Activated CD8-positive, alpha-beta T cell treated with anti-CD3 and anti-CD28 coated beads for 36 hours (primary cell): ENCODE results near the gene TMPRSS13. TPM values are rescaled to one million over a fixed set of nuclear protein-coding genes. Genes with fewer than 3 reads are reported as not detected.
"Not testable (repeated sequence)": the region's sequence is repeated elsewhere in the genome, so short reads cannot be mapped to it uniquely, and the experiment has no call there.

Experiments
- ATAC-seq: fragments of 200-7000 bp; cut with Tn5 transposase; one replicate; pipeline ENCODE4 v1.10.0; 2021; ENCODE audit warnings: mild to moderate bottlenecking, moderate library complexity
- CTCF ChIA-PET: fragments of 350-600 bp; sonication (Branson Sonifier 250); formaldehyde crosslinking; loops from one replicate; lab custom pipeline; 2021; ENCODE audit warnings: antibody characterized with exemption; lab: Charles Lee
- POLR2A ChIA-PET: fragments of 350-600 bp; sonication (Branson Sonifier 250); formaldehyde crosslinking; loops from one replicate; lab custom pipeline; 2021; ENCODE audit warnings: antibody characterized with exemption; lab: Charles Lee
- DNase-seq: peaks from one replicate; pipeline ENCODE4 v3.0.0-alpha.2; 2020
- H3K27ac Mint-ChIP-seq: one replicate; pipeline ENCODE4 v1.8.0; 2021; ENCODE audit warnings: mild to moderate bottlenecking, mixed read lengths
- H3K27me3 Mint-ChIP-seq: one replicate; pipeline ENCODE4 v1.8.0; 2021; ENCODE audit warnings: mixed read lengths
- H3K36me3 Mint-ChIP-seq: one replicate; pipeline ENCODE4 v1.8.0; 2021; ENCODE audit warnings: low read depth, mixed read lengths
- H3K4me1 Mint-ChIP-seq: one replicate; pipeline ENCODE4 v1.8.0; 2021; ENCODE audit warnings: low read depth, mixed read lengths
- H3K4me3 Mint-ChIP-seq: one replicate; pipeline ENCODE4 v1.8.0; 2021; ENCODE audit warnings: mild to moderate bottlenecking, moderate library complexity, mixed read lengths
- H3K9me3 Mint-ChIP-seq: one replicate; pipeline ENCODE4 v1.8.0; 2021; ENCODE audit warnings: mixed read lengths
- intact Hi-C: fragments of 100-400 bp; cut with micrococcal nuclease; formaldehyde crosslinking; loops from one replicate; pipeline ENCODE4 v1.10.0; 2022
- total RNA-seq, 2 experiments: library from RNA; stranded (reverse); gene quantifications; one replicate each; pipeline ENCODE4 v1.2.3, GENCODE V29; 2021
- TF ChIP-seq, protein P1 (sequence below): fragments of 200-600 bp; IDR thresholded peaks from one replicate; pipeline ENCODE4 v1.8.0; 2022; ENCODE audit warnings: antibody characterized with exemption, mild to moderate bottlenecking

The TMPRSS13 gene
- total RNA-seq, result 1 to 10 TPM; 3.5 to 4.7 TPM

DNA sequence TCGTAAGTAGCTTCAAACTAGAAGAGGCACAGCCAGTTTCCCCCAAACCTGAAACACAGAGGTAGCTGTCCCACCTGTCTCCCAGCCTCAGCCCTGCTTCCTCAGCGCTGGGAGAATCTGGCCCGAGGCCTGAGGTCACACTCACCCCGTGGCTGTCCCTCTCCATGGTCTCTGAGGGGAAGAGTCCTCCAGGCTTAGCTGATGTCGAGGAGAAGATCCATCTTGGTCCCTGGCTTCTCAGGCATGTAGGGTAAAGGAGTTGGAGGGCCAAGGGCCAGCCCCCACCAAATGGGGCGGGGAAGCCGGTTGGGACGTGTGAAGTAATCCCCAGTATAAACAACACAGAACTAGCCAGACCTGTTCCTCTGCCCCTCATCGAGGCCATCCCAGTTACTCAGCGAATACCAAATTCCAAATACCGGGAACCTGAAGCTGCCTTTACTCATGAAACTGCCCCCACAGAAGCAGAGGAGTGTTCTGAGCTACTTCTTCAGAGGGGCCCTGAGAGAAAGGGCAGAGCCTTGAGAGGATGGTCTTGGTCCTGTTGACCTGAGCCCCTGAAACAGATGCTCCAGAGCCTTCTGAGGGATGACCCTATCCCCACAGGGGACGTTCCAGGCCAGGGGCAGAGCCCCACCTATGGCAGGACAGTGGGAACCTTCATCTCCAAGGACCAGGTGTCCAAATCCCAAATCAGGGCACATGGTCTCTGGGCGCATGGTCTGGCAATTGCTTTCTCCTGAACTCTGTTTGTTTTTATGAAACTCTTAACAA is at the start of gene TMPRSS13:
TSS of gene TMPRSS13 (minus strand) at position 261 of the 774 bp plus-strand sequence. CDS start at position 166, 95 bp downstream.
- intact Hi-C loops, result no loop called here
- POLR2A ChIA-PET, result interaction anchor here (0.9 to 1.5 kb wide), 2 partner anchors 76 to 112 kb away, joined by 3 to 4 read pairs; no protein-coding TSS in a partner anchor
- H3K4me3 Mint-ChIP-seq, result peak within 1 kb of the TSS; percentile 39
- no peaks in the 10 kb centered on the region for H3K9me3 Mint-ChIP-seq
- CTCF ChIA-PET, result interaction anchor here (1.1 to 13.1 kb wide), 9 partner anchors 10 to 122 kb away, joined by 3 to 172 read pairs (median 5); partner anchors contain the start of gene IL10RA
- peaks cover 66% of the 10 kb centered on the region for H3K4me1 Mint-ChIP-seq
- ATAC-seq (no peak), DNase-seq (no peak)
- no peaks in the 10 kb centered on the region for H3K27me3 Mint-ChIP-seq
- H3K27ac Mint-ChIP-seq, result peak within 1 kb of the TSS; percentile 98
- TF ChIP-seq, protein P1, sequence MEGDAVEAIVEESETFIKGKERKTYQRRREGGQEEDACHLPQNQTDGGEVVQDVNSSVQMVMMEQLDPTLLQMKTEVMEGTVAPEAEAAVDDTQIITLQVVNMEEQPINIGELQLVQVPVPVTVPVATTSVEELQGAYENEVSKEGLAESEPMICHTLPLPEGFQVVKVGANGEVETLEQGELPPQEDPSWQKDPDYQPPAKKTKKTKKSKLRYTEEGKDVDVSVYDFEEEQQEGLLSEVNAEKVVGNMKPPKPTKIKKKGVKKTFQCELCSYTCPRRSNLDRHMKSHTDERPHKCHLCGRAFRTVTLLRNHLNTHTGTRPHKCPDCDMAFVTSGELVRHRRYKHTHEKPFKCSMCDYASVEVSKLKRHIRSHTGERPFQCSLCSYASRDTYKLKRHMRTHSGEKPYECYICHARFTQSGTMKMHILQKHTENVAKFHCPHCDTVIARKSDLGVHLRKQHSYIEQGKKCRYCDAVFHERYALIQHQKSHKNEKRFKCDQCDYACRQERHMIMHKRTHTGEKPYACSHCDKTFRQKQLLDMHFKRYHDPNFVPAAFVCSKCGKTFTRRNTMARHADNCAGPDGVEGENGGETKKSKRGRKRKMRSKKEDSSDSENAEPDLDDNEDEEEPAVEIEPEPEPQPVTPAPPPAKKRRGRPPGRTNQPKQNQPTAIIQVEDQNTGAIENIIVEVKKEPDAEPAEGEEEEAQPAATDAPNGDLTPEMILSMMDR, result no peak
- H3K36me3 Mint-ChIP-seq, result no peaks in the 10 kb centered on the region

DNA sequence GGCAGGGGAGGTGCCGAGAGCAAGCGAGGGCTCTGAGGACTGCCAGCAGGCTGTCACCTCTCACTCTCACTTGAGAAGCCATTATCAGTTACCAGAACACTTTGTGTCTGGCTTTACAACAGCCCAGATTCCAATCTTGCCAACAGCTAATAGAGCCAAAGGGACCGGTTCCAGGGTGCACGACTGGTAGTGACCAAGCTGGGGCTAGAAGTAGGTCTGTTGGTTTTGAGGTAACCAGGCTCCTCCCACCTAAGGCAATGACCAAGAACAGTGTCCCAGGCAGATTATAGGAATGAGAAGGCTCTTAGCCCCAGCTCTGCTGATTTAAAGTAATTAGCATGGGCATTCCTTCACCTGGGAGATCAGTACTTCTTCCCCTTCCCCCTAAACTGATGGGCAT is 49.8 kb upstream of the TMPRSS13 start:
- Mint-ChIP-seq H3K27me3 (no peaks in the 10 kb centered on the region), H3K36me3 (peaks cover 51% of the 10 kb centered on the region), H3K9me3 (peaks cover 6% of the 10 kb centered on the region), H3K27ac (peak overlapping the region; percentile 90), H3K4me1 (peaks cover 81% of the 10 kb centered on the region), H3K4me3 (no peak overlapping the region)
- POLR2A ChIA-PET, result interaction anchor here (0.6 to 32.8 kb wide), 5 partner anchors 22 to 749 kb away, joined by 3 to 710 read pairs (median 3); partner anchors contain the start of gene IL10RA
- DNase-seq, result no peak
- no peak for ATAC-seq
- TF ChIP-seq, protein P1, result no peak
- CTCF ChIA-PET, result interaction anchor here (1.3 to 31.9 kb wide), 5 partner anchors 18 to 161 kb away, joined by 3 to 386 read pairs (median 5); no protein-coding TSS in a partner anchor
- intact Hi-C loops, result no loop called here

DNA sequence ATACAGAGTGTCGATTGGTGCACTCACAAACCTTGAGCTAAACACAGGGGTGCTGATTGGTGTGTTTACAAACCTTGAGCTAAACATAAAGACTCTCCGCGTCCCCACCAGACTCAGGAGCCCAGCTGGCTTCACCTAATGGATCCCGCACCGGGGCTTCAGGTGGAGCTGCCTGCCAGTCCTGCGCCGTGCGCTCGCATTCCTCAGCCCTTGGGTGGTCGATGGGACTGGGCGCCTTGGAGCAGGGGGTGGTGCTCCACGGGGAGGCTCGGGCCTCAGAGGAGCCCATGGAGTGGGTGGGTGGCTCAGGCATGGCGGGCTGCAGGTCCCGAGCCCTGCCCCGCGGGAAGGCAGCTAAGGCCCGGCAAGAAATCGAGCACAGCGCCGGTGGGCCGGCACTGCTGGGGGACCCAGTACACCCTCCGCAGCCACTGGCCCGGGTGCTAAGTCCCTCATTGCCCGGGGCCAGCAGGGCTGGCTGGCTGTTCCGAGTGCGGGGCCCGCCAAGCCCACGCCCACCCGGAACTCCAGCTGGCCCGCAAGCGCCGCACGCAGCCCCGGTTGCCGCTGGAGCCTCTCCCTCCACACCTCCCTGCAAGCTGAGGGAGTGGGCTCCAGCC is 49.2 kb upstream of the TMPRSS13 start:
- Mint-ChIP-seq H3K27ac (peak overlapping the region; percentile 94), H3K4me1 (peaks cover 79% of the 10 kb centered on the region)
- POLR2A ChIA-PET, result interaction anchor here (0.8 to 32.8 kb wide), 6 partner anchors 14 to 163 kb away, joined by 3 to 710 read pairs (median 5); partner anchors contain the start of gene IL10RA

DNA sequence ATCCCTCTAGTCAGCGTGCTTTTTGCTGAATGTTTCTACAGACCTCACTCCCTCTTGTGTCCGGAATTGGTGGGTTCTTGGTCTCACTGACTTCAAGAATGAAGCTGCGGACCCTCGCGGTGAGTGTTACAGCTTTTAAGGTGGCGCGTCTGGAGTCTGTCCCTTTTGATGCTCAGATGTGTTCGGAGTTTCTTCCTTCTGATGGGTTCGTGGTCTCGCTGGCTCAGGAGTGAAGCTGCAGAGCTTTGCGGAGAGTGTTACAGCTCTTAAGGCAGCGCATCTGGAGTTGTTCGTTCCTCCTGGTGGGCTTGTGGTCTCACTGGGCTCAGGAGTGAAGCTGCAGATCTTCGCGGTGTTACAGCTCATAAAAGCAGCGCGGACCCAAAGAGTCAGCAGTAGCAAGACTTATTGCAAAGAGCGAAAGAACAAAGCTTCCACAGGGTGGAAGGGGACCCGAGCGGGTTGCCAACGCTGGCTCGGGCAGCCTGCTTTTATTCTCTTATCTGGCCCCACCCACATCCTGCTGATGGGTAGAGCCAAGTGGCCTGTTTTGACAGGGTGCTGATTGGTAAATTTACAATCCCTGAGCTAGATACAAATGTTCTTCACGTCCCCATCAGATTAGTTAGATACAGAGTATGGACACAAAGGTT is 48.5 kb upstream of the TMPRSS13 start:
- Mint-ChIP-seq H3K27ac (peak overlapping the region; percentile 94), H3K4me3 (peak overlapping the region; percentile 73), H3K4me1 (peaks cover 79% of the 10 kb centered on the region), H3K36me3 (peaks cover 42% of the 10 kb centered on the region)
- ChIA-PET POLR2A (interaction anchor here (0.8 to 32.8 kb wide), 7 partner anchors 13 to 153 kb away, joined by 3 to 710 read pairs (median 6); partner anchors contain the start of genes FXYD2 and IL10RA), CTCF (interaction anchor here (1.1 to 31.9 kb wide), 5 partner anchors 19 to 74 kb away, joined by 3 to 386 read pairs (median 11); no protein-coding TSS in a partner anchor)
- DNase-seq, result peak; percentile 61
- ATAC-seq, H3K9me3 Mint-ChIP-seq, H3K27me3 Mint-ChIP-seq, intact Hi-C loops: not testable (repeated sequence)

More for the DNA sequence above, 49.2 kb upstream of the TMPRSS13 start:
- H3K9me3 Mint-ChIP-seq, intact Hi-C loops, ATAC-seq, DNase-seq, H3K27me3 Mint-ChIP-seq: not testable (repeated sequence)
- H3K4me3 Mint-ChIP-seq, result peak overlapping the region; percentile 73
- CTCF ChIA-PET, result interaction anchor here (1.1 to 31.9 kb wide), 6 partner anchors 18 to 161 kb away, joined by 3 to 386 read pairs (median 8); no protein-coding TSS in a partner anchor
- peaks cover 45% of the 10 kb centered on the region for H3K36me3 Mint-ChIP-seq

DNA sequence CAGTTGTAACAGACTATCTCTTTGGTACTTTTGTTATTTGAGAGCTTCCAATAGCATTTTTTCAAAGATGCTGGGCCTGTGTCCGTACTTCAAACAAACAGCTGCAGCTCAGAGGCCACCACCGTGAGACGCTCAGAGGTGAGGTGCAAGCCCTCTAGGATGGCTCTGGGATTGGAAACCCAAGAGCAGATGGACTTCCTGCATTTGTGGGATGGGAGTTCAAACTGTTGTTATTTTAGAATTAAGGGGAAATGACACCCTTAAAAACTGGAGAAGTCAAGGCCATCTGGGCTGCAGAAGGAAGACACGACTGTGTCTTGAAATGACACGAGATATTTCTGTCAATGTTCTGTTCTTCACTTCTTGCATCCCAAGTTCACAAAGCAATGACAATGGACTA is 47.8 kb upstream of the TMPRSS13 start:
- intact Hi-C loops, result no loop called here
- H3K27me3 Mint-ChIP-seq, result no peaks in the 10 kb centered on the region

More for the DNA sequence above, 47.8 kb upstream of the TMPRSS13 start:
- Mint-ChIP-seq H3K4me1 (peaks cover 83% of the 10 kb centered on the region), H3K9me3 (peaks cover 6% of the 10 kb centered on the region), H3K4me3 (peak overlapping the region; percentile 73), H3K36me3 (peaks cover 44% of the 10 kb centered on the region), H3K27ac (peak overlapping the region; percentile 94)
- ATAC-seq, result no peak
- POLR2A ChIA-PET, result interaction anchor here (0.8 to 32.8 kb wide), 7 partner anchors 12 to 152 kb away, joined by 3 to 710 read pairs (median 6); partner anchors contain the start of genes FXYD2 and IL10RA
- TF ChIP-seq, protein P1, result no peak
- CTCF ChIA-PET, result interaction anchor here (1.0 to 31.9 kb wide), 5 partner anchors 11 to 75 kb away, joined by 3 to 386 read pairs (median 11); no protein-coding TSS in a partner anchor
- no peak for DNase-seq
